Stimulated activated CD8-positive, alpha-beta memory T cell treated with anti-CD3 and anti-CD28 coated beads, Interleukin-15, amount 100 ng/mL, for 48 hours (primary cell): ENCODE data around the gene TM7SF2.

Source experiments
- DNase-seq, 2 donors: peaks; one replicate each; pipeline ENCODE4 v3.0.0-alpha.2; 2020; ENCODE audit warnings: low read depth in 2 of 2

Gene TM7SF2

GRCh38 chr11:65089621-65090020 lies 22.1 kb upstream of the TM7SF2 start:
- no peak for DNase-seq

- DNase-seq = no peak
Observed at GRCh38 chr11:65090628-65091027, 21.0 kb upstream of the TM7SF2 start.

GRCh38 chr11:65095427-65095826 lies 16.2 kb upstream of the TM7SF2 start:
- no peak for DNase-seq

- DNase-seq = peak; percentile 71 to 75
Observed at GRCh38 chr11:65095974-65096806, 15.5 kb upstream of the TM7SF2 start, which contains the start of gene VPS51. VPS51 (plus strand) TSS chr11:65096214; CDS start chr11:65096251, 37 bp downstream.

GRCh38 chr11:65096926-65097325 lies 14.7 kb upstream of the TM7SF2 start:
- no peak for DNase-seq

- DNase-seq = no peak
Observed at GRCh38 chr11:65100674-65101350, 10.9 kb upstream of the TM7SF2 start.

GRCh38 chr11:65102142-65103095 lies 9.3 kb upstream of the TM7SF2 start:
- DNase-seq = no peak

GRCh38 chr11:65103476-65103875 lies 8.2 kb upstream of the TM7SF2 start:
- no peak for DNase-seq

- no peak for DNase-seq
Observed at GRCh38 chr11:65104628-65105027, 7.0 kb upstream of the TM7SF2 start.

GRCh38 chr11:65107078-65107477 lies 4.6 kb upstream of the TM7SF2 start:
- no peak for DNase-seq

- DNase-seq = no peak
Observed at GRCh38 chr11:65107751-65108468, 3.8 kb upstream of the TM7SF2 start.

- no peak for DNase-seq
Observed at GRCh38 chr11:65108469-65109123, 3.1 kb upstream of the TM7SF2 start.

GRCh38 chr11:65109231-65110198 lies 2.2 kb upstream of the TM7SF2 start:
- no peak for DNase-seq

- DNase-seq = peak; percentile 77 to 84
Observed at GRCh38 chr11:65110354-65110861, 1.3 kb upstream of the TM7SF2 start.

- DNase-seq = no peak
Observed at GRCh38 chr11:65111159-65111743, 421 bp upstream of the TM7SF2 start.

GRCh38 chr11:65112546-65113360 lies 1.1 kb downstream of the TM7SF2 start:
- peak; percentile 53 to 54 for DNase-seq

- no peak for DNase-seq
Observed at GRCh38 chr11:65113361-65113756, 1.7 kb downstream of the TM7SF2 start.

- DNase-seq = no peak
Observed at GRCh38 chr11:65113839-65114238, 2.2 kb downstream of the TM7SF2 start.
